Natural killer cell (primary cell): ENCODE data around the gene NDUFC2. TPM values are rescaled to one million over a fixed set of nuclear protein-coding genes. Genes with fewer than 3 reads are reported as not detected.

Experiments
- ATAC-seq, 3 donors: fragments of 150-1000 bp in 2 of 3; fragments of 200-7000 bp in 1 of 3; cut with Tn5 transposase; 1 replicate in 1 of 3; 2 replicates in 2 of 3; pipeline ENCODE4 v1.10.0; 2021; ENCODE audit warnings: mild to moderate bottlenecking in 2 of 3, moderate library complexity in 2 of 3
- DNase-seq, 2 donors: peaks; one replicate each; pipeline versions ENCODE4 v3.0.0 to v3.0.0-alpha.2; 2013 to 2021; ENCODE audit warnings: mixed read lengths in 1 of 2
- H3K27ac ChIP-seq: one replicate; pipeline ENCODE4 v1.5.1; 2013; ENCODE audit warnings: mild to moderate bottlenecking, low read length
- H3K27me3 ChIP-seq: one replicate; pipeline ENCODE4 v1.6.1; 2013; ENCODE audit warnings: low read length; ENCODE audit not compliant: control insufficient read depth, insufficient read depth
- H3K36me3 ChIP-seq: one replicate; pipeline ENCODE4 v1.6.1; 2013; ENCODE audit warnings: low read length; ENCODE audit not compliant: control insufficient read depth, insufficient read depth
- H3K4me1 ChIP-seq: one replicate; pipeline ENCODE4 v1.6.1; 2013; ENCODE audit warnings: low read length; ENCODE audit not compliant: control insufficient read depth, insufficient read depth
- H3K4me3 ChIP-seq: one replicate; pipeline ENCODE4 v1.5.1; 2013; ENCODE audit warnings: low read length
- H3K9me3 ChIP-seq: one replicate; pipeline ENCODE4 v1.6.1; 2013; ENCODE audit warnings: low read length; ENCODE audit not compliant: control insufficient read depth, insufficient read depth
- H3K27ac Mint-ChIP-seq, 2 donors: one replicate each; pipeline ENCODE4 v1.8.0; 2022; ENCODE audit warnings: mild to moderate bottlenecking in 2 of 2, mixed read lengths in 2 of 2, moderate library complexity in 1 of 2
- H3K27me3 Mint-ChIP-seq, 2 donors: one replicate each; pipeline ENCODE4 v1.8.0; 2022; ENCODE audit warnings: low read depth in 2 of 2, mixed read lengths in 2 of 2
- H3K36me3 Mint-ChIP-seq: one replicate; pipeline ENCODE4 v1.8.0; 2022; ENCODE audit warnings: mixed read lengths
- H3K4me1 Mint-ChIP-seq, 2 donors: one replicate each; pipeline ENCODE4 v1.8.0; 2022; ENCODE audit warnings: mixed read lengths in 2 of 2
- H3K4me3 Mint-ChIP-seq: one replicate; pipeline ENCODE4 v1.8.0; 2022; ENCODE audit warnings: mild to moderate bottlenecking, moderate library complexity, mixed read lengths
- H3K9me3 Mint-ChIP-seq, 2 donors: one replicate each; pipeline ENCODE4 v1.8.0; 2022; ENCODE audit warnings: mixed read lengths in 2 of 2
- CTCF ChIP-seq: fragments of 200-600 bp; IDR thresholded peaks from one replicate; pipeline ENCODE4 v1.8.0; 2022; ENCODE audit warnings: antibody characterized with exemption
- WGBS: methylation state at CpG from one replicate; pipeline ENCODE4 v1.1.7; 2013; ENCODE audit warnings: missing lambda C conversion rate; ENCODE audit not compliant: insufficient coverage; 5-methylcytosine and 5-hydroxymethylcytosine counted together
- intact Hi-C: fragments of 100-400 bp; cut with micrococcal nuclease; formaldehyde crosslinking; loops from one replicate; pipeline ENCODE4 v1.14.2; 2022
- total RNA-seq, 4 donors: library from RNA; stranded (reverse); fragments of 120-200 nt in 1 of 4; gene quantifications; one replicate each; pipeline versions ENCODE4 v1.2.3 to v1.2.4, GENCODE V29; 2013 to 2022

NDUFC2 gene
- total RNA-seq, 3 donors from 2014 or later (not counting 1 experiment from before 2014, with no cell fraction given): 51.8 to 75.4 (median 60.2) TPM

GRCh38 chr11:78040691-78041379 lies 38.8 kb downstream of the NDUFC2 start:
- no peak for ATAC-seq
- Mint-ChIP-seq H3K4me1 (peaks cover 14 to 15% of the 10 kb centered on the region in 2 donors), H3K27ac (peak overlapping the region; percentile 81), H3K36me3 (no peaks in the 10 kb centered on the region), H3K4me3 (no peak overlapping the region), H3K9me3 (no peaks in the 10 kb centered on the region), H3K27me3 (no peaks in the 10 kb centered on the region)
- H3K36me3 ChIP-seq: no peaks in the 10 kb centered on the region
- no peaks in the 10 kb centered on the region for H3K9me3 ChIP-seq
- no peaks in the 10 kb centered on the region for H3K27me3 ChIP-seq
- H3K27ac ChIP-seq: no peak overlapping the region
- H3K4me3 ChIP-seq: no peak overlapping the region
- 94% methylated on average over 15 of the region's 15 CpGs for WGBS
- no peak for TF ChIP-seq CTCF
- H3K4me1 ChIP-seq: peaks cover 18% of the 10 kb centered on the region
- no peak for DNase-seq
- intact Hi-C loops: no loop called here

- Mint-ChIP-seq H3K9me3 (no peaks in the 10 kb centered on the region), H3K36me3 (no peaks in the 10 kb centered on the region), H3K4me3 (peak overlapping the region; percentile 62), H3K4me1 (peaks cover 10 to 12% of the 10 kb centered on the region in 2 donors), H3K27ac (peak overlapping the region; percentile 81), H3K27me3 (no peaks in the 10 kb centered on the region)
- no peaks in the 10 kb centered on the region for H3K9me3 ChIP-seq
- 29% methylated on average over 7 of the region's 7 CpGs for WGBS
- peak overlapping the region; percentile 22 for H3K27ac ChIP-seq
- no peak for TF ChIP-seq CTCF
- H3K4me3 ChIP-seq: no peak overlapping the region
- intact Hi-C loops: no loop called here
- DNase-seq (peak in 1 of 2 donors; percentile 23), ATAC-seq (peak in 2 of 3 donors; percentile 58 to 63)
- H3K36me3 ChIP-seq: no peaks in the 10 kb centered on the region
- peaks cover 15% of the 10 kb centered on the region for H3K4me1 ChIP-seq
- no peaks in the 10 kb centered on the region for H3K27me3 ChIP-seq
Observed at GRCh38 chr11:78039919-78040671, 39.6 kb downstream of the NDUFC2 start.

DNA sequence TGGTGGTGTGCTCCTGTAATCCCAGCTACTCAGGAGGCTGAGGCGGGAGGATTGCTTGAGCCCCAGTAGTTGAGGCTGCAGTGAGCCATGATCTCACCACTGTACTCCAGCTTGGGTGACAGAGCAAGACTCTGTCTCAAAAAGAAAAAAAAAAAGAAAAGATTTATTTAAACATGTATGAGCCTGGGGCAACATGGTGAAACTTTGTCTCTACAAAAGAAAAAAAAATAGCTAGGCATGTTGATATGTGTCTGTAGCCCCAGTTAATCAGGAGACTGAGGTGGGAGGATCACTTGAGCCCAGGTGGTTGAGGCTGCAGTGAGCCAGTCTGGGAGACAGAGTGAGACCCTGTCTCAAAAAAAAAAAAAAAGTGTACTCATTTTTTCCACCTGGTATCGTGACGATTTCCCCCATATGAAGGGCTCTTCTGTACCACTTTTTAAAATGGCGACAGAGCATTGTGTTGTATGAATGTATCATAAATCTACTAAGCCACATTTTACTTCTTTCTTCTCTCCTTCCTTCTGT lies 40.2 kb downstream of the NDUFC2 start:
- DNase-seq (no peak), ATAC-seq (no peak)
- Histone ChIP-seq H3K27me3 (no peaks in the 10 kb centered on the region), H3K36me3 (no peaks in the 10 kb centered on the region), H3K4me3 (no peak overlapping the region), H3K4me1 (peaks cover 15% of the 10 kb centered on the region), H3K27ac (peak overlapping the region; percentile 22), H3K9me3 (no peaks in the 10 kb centered on the region)
- no peak for TF ChIP-seq CTCF
- intact Hi-C loops: no loop called here
- Mint-ChIP-seq H3K4me3 (peak overlapping the region; percentile 62), H3K4me1 (peaks cover 10 to 12% of the 10 kb centered on the region in 2 donors), H3K27me3 (no peaks in the 10 kb centered on the region), H3K9me3 (no peaks in the 10 kb centered on the region), H3K27ac (peak overlapping the region; percentile 81), H3K36me3 (no peaks in the 10 kb centered on the region)
- WGBS: 100% methylated on average over 1 of the region's 4 CpGs
